ENCODE data around the gene PHF8. TPM values are rescaled to one million over a fixed set of nuclear protein-coding genes. Genes with fewer than 3 reads are reported as not detected.

The PHF8 gene
- total RNA-seq, 1 donor from 2014 or later = 47.8 TPM

- TF ChIP-seq CTCF (IDR thresholded peaks at IDR 0.05; ENCODE audit: unreplicated experiment) = no peak
- peak overlapping the region; percentile 92 for H3K4me3 Mint-ChIP-seq (ENCODE audit: low read depth)
- no peaks in the 10 kb centered on the region for H3K27me3 Mint-ChIP-seq
- H3K27ac Mint-ChIP-seq = peak overlapping the region; percentile 99
- H3K36me3 Mint-ChIP-seq (ENCODE audit: insufficient read depth) = peaks cover 1% of the 10 kb centered on the region
- no peak for DNase-seq (ENCODE audit: low spot score, unreplicated experiment)
- H3K9me3 Mint-ChIP-seq (ENCODE audit: low read depth) = peaks cover 18% of the 10 kb centered on the region
- H3K4me1 Mint-ChIP-seq (ENCODE audit: low read depth) = peaks cover 9% of the 10 kb centered on the region
Measured at GRCh38 chrX:54045563-54046228, 1.4 kb upstream of the PHF8 start.

DNA sequence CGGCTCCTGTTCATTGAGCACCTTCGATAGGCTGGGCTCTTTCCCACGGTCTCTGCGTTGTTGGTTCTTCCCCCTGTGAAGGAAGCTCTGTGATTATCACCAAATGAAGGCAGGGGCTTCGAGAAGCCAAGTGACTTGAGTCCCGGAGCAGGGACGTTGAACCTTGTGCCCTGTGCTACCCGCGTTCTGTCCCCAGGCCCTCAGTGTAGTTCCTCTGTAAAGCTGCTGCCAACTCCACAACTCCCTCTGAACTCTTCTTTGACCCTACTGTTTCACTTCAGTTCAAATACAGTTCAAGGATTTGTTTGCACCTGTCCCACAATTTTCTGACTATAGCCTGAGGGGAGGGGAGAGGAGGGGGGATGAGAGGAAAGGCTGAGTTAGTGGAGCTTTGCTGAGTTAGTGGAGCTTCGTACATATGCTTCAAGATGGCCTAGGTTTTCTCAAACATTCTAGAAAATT lies 635 bp upstream of the PHF8 start:
- Mint-ChIP-seq H3K36me3 (ENCODE audit: insufficient read depth) (peaks cover 1% of the 10 kb centered on the region), H3K9me3 (ENCODE audit: low read depth) (peaks cover 18% of the 10 kb centered on the region), H3K27ac (peak overlapping the region; percentile 99), H3K4me3 (ENCODE audit: low read depth) (peak overlapping the region; percentile 92), H3K4me1 (ENCODE audit: low read depth) (peaks cover 9% of the 10 kb centered on the region), H3K27me3 (no peaks in the 10 kb centered on the region)
- no peak for DNase-seq (ENCODE audit: low spot score, unreplicated experiment)
- no peak for TF ChIP-seq CTCF (IDR thresholded peaks at IDR 0.05; ENCODE audit: unreplicated experiment)

- Mint-ChIP-seq H3K27ac (peak overlapping the region; percentile 99), H3K27me3 (no peaks in the 10 kb centered on the region), H3K4me3 (ENCODE audit: low read depth) (peak overlapping the region; percentile 92), H3K4me1 (ENCODE audit: low read depth) (peaks cover 9% of the 10 kb centered on the region), H3K9me3 (ENCODE audit: low read depth) (peaks cover 18% of the 10 kb centered on the region), H3K36me3 (ENCODE audit: insufficient read depth) (no peaks in the 10 kb centered on the region)
- no peak for TF ChIP-seq CTCF (IDR thresholded peaks at IDR 0.05; ENCODE audit: unreplicated experiment)
- peak; percentile 21 for DNase-seq (ENCODE audit: low spot score, unreplicated experiment)
Measured at GRCh38 chrX:54043541-54044125, 640 bp downstream of the PHF8 start.

GRCh38 chrX:54043056-54043455 lies 1.2 kb downstream of the PHF8 start:
- no peak for DNase-seq (ENCODE audit: low spot score, unreplicated experiment)
- Mint-ChIP-seq H3K27me3 (no peaks in the 10 kb centered on the region), H3K9me3 (ENCODE audit: low read depth) (peaks cover 18% of the 10 kb centered on the region), H3K27ac (peak overlapping the region; percentile 99), H3K4me1 (ENCODE audit: low read depth) (peaks cover 9% of the 10 kb centered on the region), H3K4me3 (ENCODE audit: low read depth) (peak overlapping the region; percentile 92), H3K36me3 (ENCODE audit: insufficient read depth) (no peaks in the 10 kb centered on the region)
- TF ChIP-seq CTCF (IDR thresholded peaks at IDR 0.05; ENCODE audit: unreplicated experiment) = no peak

GRCh38 chrX:54042609-54043021 lies 1.7 kb downstream of the PHF8 start:
- H3K9me3 Mint-ChIP-seq (ENCODE audit: low read depth) = peaks cover 17% of the 10 kb centered on the region
- H3K27me3 Mint-ChIP-seq = no peaks in the 10 kb centered on the region
- peaks cover 9% of the 10 kb centered on the region for H3K4me1 Mint-ChIP-seq (ENCODE audit: low read depth)
- peak; percentile 30 for DNase-seq (ENCODE audit: low spot score, unreplicated experiment)
- peak overlapping the region; percentile 99 for H3K27ac Mint-ChIP-seq
- TF ChIP-seq CTCF (IDR thresholded peaks at IDR 0.05; ENCODE audit: unreplicated experiment) = peak; percentile 37
- no peaks in the 10 kb centered on the region for H3K36me3 Mint-ChIP-seq (ENCODE audit: insufficient read depth)
- H3K4me3 Mint-ChIP-seq (ENCODE audit: low read depth) = peak overlapping the region; percentile 92

Measured in progenitor cell of endocrine pancreas (in vitro differentiated cells).